Measurements from ENCODE around the gene JARID2.

JARID2 gene

GRCh38 chr6:15246217-15246665 lies 372 bp downstream of the JARID2 start (continued):
- no peak for TF ChIP-seq ZNF302 (tag by site-specific recombination; IDR thresholded peaks at IDR 0.05; ENCODE audit: low read depth)
- no peak for TF ChIP-seq ZNF133 (tag by site-specific recombination; IDR thresholded peaks at IDR 0.05)
- TF ChIP-seq PRDM6 (tag by site-specific recombination; IDR thresholded peaks at IDR 0.05) = no peak
- TF ChIP-seq, protein P1, sequence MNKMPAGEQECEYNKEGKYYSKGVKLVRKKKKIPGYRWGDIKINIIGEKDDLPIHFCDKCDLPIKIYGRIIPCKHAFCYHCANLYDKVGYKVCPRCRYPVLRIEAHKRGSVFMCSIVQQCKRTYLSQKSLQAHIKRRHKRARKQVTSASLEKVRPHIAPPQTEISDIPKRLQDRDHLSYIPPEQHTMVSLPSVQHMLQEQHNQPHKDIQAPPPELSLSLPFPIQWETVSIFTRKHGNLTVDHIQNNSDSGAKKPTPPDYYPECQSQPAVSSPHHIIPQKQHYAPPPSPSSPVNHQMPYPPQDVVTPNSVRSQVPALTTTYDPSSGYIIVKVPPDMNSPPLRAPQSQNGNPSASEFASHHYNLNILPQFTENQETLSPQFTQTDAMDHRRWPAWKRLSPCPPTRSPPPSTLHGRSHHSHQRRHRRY (tag by site-specific recombination; IDR thresholded peaks at IDR 0.05) = no peak
- TF ChIP-seq ZNF175 (tag by site-specific recombination; IDR thresholded peaks at IDR 0.05) = no peak
- TF ChIP-seq INSM2 (tag by site-specific recombination; IDR thresholded peaks at IDR 0.05) = no peak

- ChIA-PET POLR2A (interaction anchor here (0.9 to 1.0 kb wide), 2 partner anchors 130 to 185 kb away, joined by 3 read pairs; no protein-coding TSS in a partner anchor), CTCF (interaction anchor here (0.6 to 4.0 kb wide), 5 partner anchors 77 to 668 kb away, joined by 3 to 24 read pairs (median 4); no protein-coding TSS in a partner anchor)
- H3K4me1 ChIP-seq (ENCODE audit: control insufficient read depth, insufficient read depth, low read length) = peaks cover 9% of the 10 kb centered on the region
- H3K9me3 ChIP-seq (ENCODE audit: control insufficient read depth, insufficient read depth, low read depth, low read length) = no peaks in the 10 kb centered on the region
- H3K27ac ChIP-seq (ENCODE audit: extremely low read depth, low read depth, low read length) = peak overlapping the region; percentile 97
- H3K4me3 ChIP-seq (ENCODE audit: low read depth, low read length) = peak overlapping the region; percentile 96
- no peaks in the 10 kb centered on the region for H3K36me3 ChIP-seq (ENCODE audit: control insufficient read depth in 2 of 2, insufficient read depth in 1 of 2, low read length in 2 of 2)
- no peak for TF ChIP-seq SP3 (tag by site-specific recombination; IDR thresholded peaks at IDR 0.05)
- peak; percentile 59; the same call in 1 of the 2 replicates for TF ChIP-seq PATZ1 (tag by site-specific recombination; IDR thresholded peaks at IDR 0.05)
- TF ChIP-seq TCF7L2 (IDR thresholded peaks at IDR 0.05; ENCODE audit: borderline replicate concordance, low read depth, low read length) = peak; percentile 13; the same call in 1 of the 2 replicates
- TF ChIP-seq, protein P2, sequence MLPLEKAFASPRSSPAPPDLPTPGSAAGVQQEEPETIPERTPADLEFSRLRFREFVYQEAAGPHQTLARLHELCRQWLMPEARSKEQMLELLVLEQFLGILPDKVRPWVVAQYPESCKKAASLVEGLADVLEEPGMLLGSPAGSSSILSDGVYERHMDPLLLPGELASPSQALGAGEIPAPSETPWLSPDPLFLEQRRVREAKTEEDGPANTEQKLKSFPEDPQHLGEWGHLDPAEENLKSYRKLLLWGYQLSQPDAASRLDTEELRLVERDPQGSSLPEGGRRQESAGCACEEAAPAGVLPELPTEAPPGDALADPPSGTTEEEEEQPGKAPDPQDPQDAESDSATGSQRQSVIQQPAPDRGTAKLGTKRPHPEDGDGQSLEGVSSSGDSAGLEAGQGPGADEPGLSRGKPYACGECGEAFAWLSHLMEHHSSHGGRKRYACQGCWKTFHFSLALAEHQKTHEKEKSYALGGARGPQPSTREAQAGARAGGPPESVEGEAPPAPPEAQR (tag by site-specific recombination; IDR thresholded peaks at IDR 0.05) = no peak
- TF ChIP-seq ZNF600 (tag by site-specific recombination; IDR thresholded peaks at IDR 0.05) = peak; percentile 80
- TF ChIP-seq ZNF398 (tag by site-specific recombination; IDR thresholded peaks at IDR 0.05) = no peak
- TF ChIP-seq ZNF391 (tag by site-specific recombination; IDR thresholded peaks at IDR 0.05; ENCODE audit: borderline replicate concordance, low read depth) = no peak
- peak; percentile 19; the same call in 1 of the 2 replicates for TF ChIP-seq FEZF1 (tag by site-specific recombination; IDR thresholded peaks at IDR 0.05)
- TF ChIP-seq PRDM6 (tag by site-specific recombination; IDR thresholded peaks at IDR 0.05) = peak; percentile 85
- no peak for TF ChIP-seq ZNF791 (tag by site-specific recombination; IDR thresholded peaks at IDR 0.05)
- 0 out of 2 replicates have a peak, but pooled peaks have one; percentile 16 for TF ChIP-seq PRDM4 (tag by site-specific recombination; IDR thresholded peaks at IDR 0.05)
- TF ChIP-seq ZNF629 (tag by site-specific recombination; IDR thresholded peaks at IDR 0.05) = 0 out of 2 replicates have a peak, but pooled peaks have one; percentile 7
- no peak for TF ChIP-seq ZNF792 (tag by site-specific recombination; IDR thresholded peaks at IDR 0.05)
- 0 out of 2 replicates have a peak, but pooled peaks have one; percentile 10 for TF ChIP-seq MZF1 (tag by site-specific recombination; IDR thresholded peaks at IDR 0.05; ENCODE audit: borderline replicate concordance)
Measured at GRCh38 chr6:15246666-15247499, 1.0 kb downstream of the JARID2 start.
